Right lobe of liver (tissue), 4 donors: ENCODE data around the gene PPP1R12A.

ENCODE experiments used
- POLR2A ChIP-seq: fragments of 450-650 bp; IDR thresholded peaks from one replicate; pipeline ENCODE4 v1.6.1; 2017; ENCODE audit warnings: antibody characterized with exemption, mild to moderate bottlenecking
- TF ChIP-seq, protein P1 (sequence below), 4 donors: fragments of 200-600 bp in 3 of 4; fragments of 450-650 bp in 1 of 4; IDR thresholded peaks; one replicate each; pipeline versions ENCODE4 v1.5.1 to v1.8.0; 2016 to 2022; ENCODE audit warnings: antibody characterized with exemption in 4 of 4, mild to moderate bottlenecking in 2 of 4
- donor health status: DM: no; HTN: no; CAD: no.
- donor health status: DM: no; HTN: no; CAD: no.
- donor health status: DM: no; HTN: yes; CAD: no.

DNA sequence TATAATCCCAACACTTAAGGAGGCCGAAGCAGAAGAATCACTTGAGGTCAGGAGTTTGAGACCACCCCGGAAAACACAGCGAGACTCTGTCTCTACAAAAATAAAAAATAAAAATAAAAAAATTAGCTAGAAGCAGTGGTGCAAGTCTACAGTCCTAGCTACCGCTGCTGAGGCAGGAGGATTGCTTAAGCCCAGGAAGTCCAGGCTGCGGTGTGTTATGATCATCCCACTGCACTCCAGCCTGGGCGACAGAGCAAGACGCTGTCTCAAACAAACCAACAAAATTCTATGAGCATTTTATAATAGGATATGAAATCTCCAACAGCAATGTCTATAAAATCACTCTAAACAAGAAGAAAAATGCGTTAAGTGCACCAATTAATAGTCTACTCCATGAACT lies 75.3 kb downstream of the PPP1R12A start:
- TF ChIP-seq, protein P1, sequence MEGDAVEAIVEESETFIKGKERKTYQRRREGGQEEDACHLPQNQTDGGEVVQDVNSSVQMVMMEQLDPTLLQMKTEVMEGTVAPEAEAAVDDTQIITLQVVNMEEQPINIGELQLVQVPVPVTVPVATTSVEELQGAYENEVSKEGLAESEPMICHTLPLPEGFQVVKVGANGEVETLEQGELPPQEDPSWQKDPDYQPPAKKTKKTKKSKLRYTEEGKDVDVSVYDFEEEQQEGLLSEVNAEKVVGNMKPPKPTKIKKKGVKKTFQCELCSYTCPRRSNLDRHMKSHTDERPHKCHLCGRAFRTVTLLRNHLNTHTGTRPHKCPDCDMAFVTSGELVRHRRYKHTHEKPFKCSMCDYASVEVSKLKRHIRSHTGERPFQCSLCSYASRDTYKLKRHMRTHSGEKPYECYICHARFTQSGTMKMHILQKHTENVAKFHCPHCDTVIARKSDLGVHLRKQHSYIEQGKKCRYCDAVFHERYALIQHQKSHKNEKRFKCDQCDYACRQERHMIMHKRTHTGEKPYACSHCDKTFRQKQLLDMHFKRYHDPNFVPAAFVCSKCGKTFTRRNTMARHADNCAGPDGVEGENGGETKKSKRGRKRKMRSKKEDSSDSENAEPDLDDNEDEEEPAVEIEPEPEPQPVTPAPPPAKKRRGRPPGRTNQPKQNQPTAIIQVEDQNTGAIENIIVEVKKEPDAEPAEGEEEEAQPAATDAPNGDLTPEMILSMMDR (IDR thresholded peaks at IDR 0.05), result no peak
- no peak for TF ChIP-seq POLR2A
